Right hindlimb (tissue), 1 donor: ENCODE data around the gene RBM26.
"Not testable (repeated sequence)": the region's sequence is repeated elsewhere in the genome, so short reads cannot be mapped to it uniquely, and the experiment has no call there.

Experiments
- DNase-seq: peaks from one replicate; pipeline ENCODE4 v3.0.0-alpha.2; 2018

RBM26 gene

GRCh38 chr13:79328510-79328909, 77.5 kb downstream of the RBM26 start:
- DNase-seq = no peak

- no peak for DNase-seq
These were observed 85.6 kb downstream of the RBM26 start for GRCh38 chr13:79320433-79320832.

- DNase-seq = no peak
These were observed 87.4 kb downstream of the RBM26 start for GRCh38 chr13:79318664-79319063.

GRCh38 chr13:79317856-79318255, 88.2 kb downstream of the RBM26 start:
- DNase-seq = no peak

- no peak for DNase-seq
These were observed 91.4 kb downstream of the RBM26 start for GRCh38 chr13:79314652-79315051.

- no peak for DNase-seq
These were observed 93.7 kb downstream of the RBM26 start for GRCh38 chr13:79312340-79312855.

GRCh38 chr13:79311386-79311785, 94.7 kb downstream of the RBM26 start:
- DNase-seq = no peak

GRCh38 chr13:79309690-79310089, 96.4 kb downstream of the RBM26 start:
- DNase-seq = no peak

- DNase-seq = peak; percentile 24
These were observed 98.2 kb downstream of the RBM26 start for GRCh38 chr13:79307866-79308298.

GRCh38 chr13:79307433-79307861, 98.6 kb downstream of the RBM26 start:
- DNase-seq = no peak

GRCh38 chr13:79306650-79307049, 99.4 kb downstream of the RBM26 start:
- DNase-seq = no peak

GRCh38 chr13:79297128-79297527, 108.9 kb downstream of the RBM26 start:
- no peak for DNase-seq

- no peak for DNase-seq
These were observed 109.9 kb downstream of the RBM26 start for GRCh38 chr13:79295906-79296706.

- no peak for DNase-seq
These were observed 115.3 kb downstream of the RBM26 start for GRCh38 chr13:79290595-79291244.

GRCh38 chr13:79289571-79289970, 116.5 kb downstream of the RBM26 start:
- no peak for DNase-seq

GRCh38 chr13:79287939-79288795, 117.9 kb downstream of the RBM26 start:
- no peak for DNase-seq

GRCh38 chr13:79285159-79285558, 120.9 kb downstream of the RBM26 start:
- DNase-seq = no peak

- no peak for DNase-seq
These were observed 122.3 kb downstream of the RBM26 start for GRCh38 chr13:79283742-79284141.

GRCh38 chr13:79282976-79283375, 123.1 kb downstream of the RBM26 start:
- DNase-seq = no peak

GRCh38 chr13:79282508-79282907, 123.5 kb downstream of the RBM26 start:
- DNase-seq = no peak

GRCh38 chr13:79281339-79281747, 124.7 kb downstream of the RBM26 start:
- DNase-seq = no peak

- not testable (repeated sequence) for DNase-seq
These were observed 126.3 kb downstream of the RBM26 start for GRCh38 chr13:79279735-79280134.

GRCh38 chr13:79273045-79273444, 133.0 kb downstream of the RBM26 start:
- DNase-seq = no peak
